Stimulated activated naive B cell treated with anti-CD40 and anti-IgM and Interleukin-4, amounts not matched to agents 10 μg/mL and 1 μg/mL and 100 μg/mL, for 72 hours (primary cell): ENCODE results near the gene KCTD5.

Experiments used
- ATAC-seq, 2 donors: fragments of 150-1000 bp; cut with Tn5 transposase; replicated peaks; 2 replicates each; pipeline ENCODE4 v1.10.0; 2021; ENCODE audit warnings: moderate library complexity in 1 of 2
- DNase-seq: peaks from one replicate; pipeline ENCODE4 v3.0.0; 2021
- H3K27ac Mint-ChIP-seq: one replicate; pipeline ENCODE4 v1.8.0; 2022; ENCODE audit warnings: mild to moderate bottlenecking, mixed read lengths
- H3K27me3 Mint-ChIP-seq, 2 donors: one replicate each; pipeline ENCODE4 v1.8.0; 2022; ENCODE audit warnings: mixed read lengths in 2 of 2
- H3K36me3 Mint-ChIP-seq, 2 donors: one replicate each; pipeline ENCODE4 v1.8.0; 2022; ENCODE audit warnings: mixed read lengths in 2 of 2, mild to moderate bottlenecking in 1 of 2
- H3K4me1 Mint-ChIP-seq, 2 donors: one replicate each; pipeline ENCODE4 v1.8.0; 2022; ENCODE audit warnings: mixed read lengths in 2 of 2, mild to moderate bottlenecking in 1 of 2
- H3K4me3 Mint-ChIP-seq, 2 donors: one replicate each; pipeline ENCODE4 v1.8.0; 2022; ENCODE audit warnings: mild to moderate bottlenecking in 2 of 2, mixed read lengths in 2 of 2, moderate library complexity in 1 of 2
- H3K9me3 Mint-ChIP-seq, 2 donors: one replicate each; pipeline ENCODE4 v1.8.0; 2022; ENCODE audit warnings: mixed read lengths in 2 of 2, mild to moderate bottlenecking in 1 of 2

Gene KCTD5

DNA sequence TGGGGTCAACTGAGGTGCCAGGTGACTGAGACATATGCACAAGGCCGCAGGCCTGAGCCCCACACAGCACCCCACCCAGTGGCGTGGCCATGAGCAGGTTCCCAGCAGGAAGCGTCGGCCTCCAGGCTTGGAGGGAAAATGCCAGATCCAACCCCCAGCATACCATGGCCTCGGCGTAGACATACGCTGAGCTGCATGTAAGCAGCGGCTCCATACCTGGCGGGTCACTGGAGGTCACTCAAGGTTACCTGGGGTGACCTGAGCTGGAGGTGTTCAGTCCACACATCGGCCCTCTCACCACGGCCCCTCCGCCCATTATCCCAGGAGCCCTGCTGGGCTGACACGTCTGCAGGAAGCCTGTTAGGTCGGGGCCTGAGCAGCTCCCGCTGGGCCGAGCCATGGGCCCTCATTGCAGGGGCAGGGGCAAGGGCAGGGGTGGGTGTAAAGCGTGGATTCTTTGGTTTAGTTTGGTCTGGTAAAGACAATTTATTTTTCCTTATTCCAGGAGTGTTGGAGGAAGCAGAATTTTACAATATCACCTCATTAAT, 15.2 kb downstream of the KCTD5 start:
- peaks cover 5 to 6% of the 10 kb centered on the region in 2 donors for H3K4me1 Mint-ChIP-seq
- H3K4me3 Mint-ChIP-seq, result no peak overlapping the region
- H3K27me3 Mint-ChIP-seq, result no peaks in the 10 kb centered on the region
- peaks cover 31 to 46% of the 10 kb centered on the region in 2 donors for H3K36me3 Mint-ChIP-seq
- no peak overlapping the region for H3K27ac Mint-ChIP-seq
- DNase-seq (no peak), ATAC-seq (no peak)
- no peaks in the 10 kb centered on the region for H3K9me3 Mint-ChIP-seq

DNA sequence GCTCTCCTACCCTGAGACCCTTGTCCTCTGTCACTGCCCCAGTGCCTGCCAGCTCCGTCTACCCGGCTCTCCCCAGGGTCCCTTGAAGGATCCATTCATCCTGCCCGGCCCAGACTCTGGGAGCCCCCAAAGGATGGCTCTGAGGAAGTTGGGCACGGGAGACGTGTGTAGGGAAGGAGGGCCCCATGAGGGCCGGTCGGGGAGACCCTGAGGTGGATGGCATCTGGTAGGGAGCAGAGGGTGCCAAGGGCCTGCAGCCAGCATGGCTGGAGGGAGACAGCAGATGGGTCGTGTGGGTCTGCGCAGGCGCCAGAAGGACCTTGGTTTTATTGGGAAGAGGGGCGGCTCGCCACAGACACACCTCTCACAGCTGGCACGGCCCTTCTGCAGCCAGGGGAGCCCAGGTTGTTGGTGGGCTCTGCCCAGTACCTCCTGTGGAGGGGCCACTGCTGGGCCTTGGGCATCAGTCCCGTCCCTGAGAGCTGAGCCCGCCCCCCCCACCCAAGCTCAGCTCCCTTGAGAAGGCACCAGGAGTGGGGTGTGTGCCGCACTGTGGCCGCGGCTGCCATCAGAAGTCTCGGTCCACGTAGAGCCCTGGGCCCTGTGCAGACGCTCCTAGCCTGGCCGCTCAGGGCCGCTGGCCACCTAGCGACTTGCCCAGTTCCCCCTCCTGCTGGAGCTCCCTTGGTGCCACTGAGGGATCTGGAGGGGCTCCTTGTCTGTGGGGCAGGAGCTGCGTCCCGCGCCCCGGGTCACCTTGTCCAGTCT, 16.0 kb downstream of the KCTD5 start:
- Mint-ChIP-seq H3K9me3 (no peaks in the 10 kb centered on the region), H3K36me3 (peaks cover 32 to 47% of the 10 kb centered on the region in 2 donors), H3K27ac (no peak overlapping the region), H3K4me3 (no peak overlapping the region), H3K27me3 (no peaks in the 10 kb centered on the region), H3K4me1 (peaks cover 5% of the 10 kb centered on the region in 2 donors)
- DNase-seq (no peak), ATAC-seq (no peak)

DNA sequence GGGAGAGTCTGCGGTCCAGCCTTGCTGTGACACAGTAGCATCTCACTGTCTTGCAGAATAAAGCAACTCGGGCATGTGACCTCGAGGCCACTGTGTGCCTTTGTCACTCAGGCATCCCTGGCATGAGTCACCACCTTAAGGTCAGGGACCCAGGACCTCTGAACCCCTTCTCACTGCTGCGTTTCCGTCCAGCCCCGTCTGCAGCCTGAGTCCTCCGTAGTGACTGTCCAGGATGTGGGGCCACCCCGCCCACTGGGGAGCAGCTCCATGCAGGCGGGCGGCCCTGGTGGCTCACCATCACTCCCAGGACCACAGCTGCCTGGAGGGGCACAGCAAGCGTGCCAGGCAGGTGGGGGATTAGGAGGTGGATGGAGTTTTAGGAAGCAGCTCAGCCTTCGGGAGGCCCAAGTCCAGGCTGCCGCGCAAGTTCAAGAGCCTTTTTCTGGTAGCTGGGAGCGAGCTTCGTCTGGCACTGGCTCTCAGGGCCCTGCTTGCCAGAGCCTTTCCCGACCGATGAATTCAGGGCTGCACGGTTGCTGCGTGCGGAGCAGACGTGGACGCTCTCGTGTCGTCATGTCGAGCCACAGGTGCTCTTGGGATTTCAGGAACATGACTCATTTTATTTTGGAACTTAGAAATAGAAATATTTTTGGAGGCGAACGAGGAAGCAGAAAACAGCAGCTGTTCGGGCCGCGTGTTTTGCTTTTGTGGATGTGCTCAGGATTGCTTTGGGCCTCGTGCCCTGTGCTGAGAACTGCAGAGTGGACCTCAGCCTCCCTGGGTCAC, 16.8 kb downstream of the KCTD5 start:
- H3K4me3 Mint-ChIP-seq, result no peak overlapping the region
- H3K9me3 Mint-ChIP-seq, result no peaks in the 10 kb centered on the region
- no peak for DNase-seq
- H3K36me3 Mint-ChIP-seq, result peaks cover 32 to 44% of the 10 kb centered on the region in 2 donors
- no peak for ATAC-seq
- H3K27me3 Mint-ChIP-seq, result no peaks in the 10 kb centered on the region
- H3K4me1 Mint-ChIP-seq, result peaks cover 0 to 2% of the 10 kb centered on the region in 2 donors
- no peak overlapping the region for H3K27ac Mint-ChIP-seq

DNA sequence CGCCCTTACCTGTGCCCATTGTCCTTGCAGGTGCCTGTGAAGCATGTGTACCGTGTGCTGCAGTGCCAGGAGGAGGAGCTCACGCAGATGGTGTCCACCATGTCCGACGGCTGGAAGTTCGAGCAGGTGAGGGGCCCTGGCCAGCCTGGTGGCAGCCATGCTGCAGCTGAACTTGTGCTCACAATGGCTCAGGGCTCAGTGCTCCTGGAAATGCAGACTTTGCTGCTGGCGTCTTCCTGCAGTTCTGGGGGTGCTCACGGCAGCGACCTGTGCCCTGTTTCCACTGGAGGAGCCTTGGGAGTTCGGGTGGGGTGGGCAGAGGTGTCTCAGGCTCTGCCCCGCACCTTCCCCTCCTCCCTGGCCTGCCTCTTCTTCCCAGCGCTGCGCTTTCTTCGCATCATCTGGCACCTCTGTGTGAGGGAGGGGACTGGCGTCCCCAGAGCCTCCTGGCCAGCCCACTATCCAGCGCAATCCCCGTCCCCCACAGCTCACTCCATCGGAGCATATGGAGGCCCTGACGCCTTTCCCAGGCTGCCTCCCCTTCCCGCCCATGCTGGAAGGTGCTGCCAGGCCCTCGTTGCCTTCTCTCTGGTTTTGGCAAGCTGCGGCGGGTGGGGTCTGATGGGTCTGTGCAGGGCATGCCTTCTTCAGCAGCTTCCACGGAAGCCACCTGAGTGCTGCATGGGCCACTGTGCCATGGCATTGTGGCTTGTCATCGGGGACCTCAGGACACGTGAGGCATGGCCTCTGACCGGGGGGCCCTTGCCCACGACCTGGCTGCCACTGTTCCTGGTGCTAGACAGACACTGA, 17.7 kb downstream of the KCTD5 start:
- no peaks in the 10 kb centered on the region for H3K27me3 Mint-ChIP-seq
- no peak overlapping the region for H3K4me3 Mint-ChIP-seq
- DNase-seq, result no peak
- H3K36me3 Mint-ChIP-seq, result peaks cover 32 to 45% of the 10 kb centered on the region in 2 donors
- ATAC-seq, result no peak
- H3K27ac Mint-ChIP-seq, result no peak overlapping the region
- H3K4me1 Mint-ChIP-seq, result peaks cover 0 to 2% of the 10 kb centered on the region in 2 donors
- H3K9me3 Mint-ChIP-seq, result no peaks in the 10 kb centered on the region

DNA sequence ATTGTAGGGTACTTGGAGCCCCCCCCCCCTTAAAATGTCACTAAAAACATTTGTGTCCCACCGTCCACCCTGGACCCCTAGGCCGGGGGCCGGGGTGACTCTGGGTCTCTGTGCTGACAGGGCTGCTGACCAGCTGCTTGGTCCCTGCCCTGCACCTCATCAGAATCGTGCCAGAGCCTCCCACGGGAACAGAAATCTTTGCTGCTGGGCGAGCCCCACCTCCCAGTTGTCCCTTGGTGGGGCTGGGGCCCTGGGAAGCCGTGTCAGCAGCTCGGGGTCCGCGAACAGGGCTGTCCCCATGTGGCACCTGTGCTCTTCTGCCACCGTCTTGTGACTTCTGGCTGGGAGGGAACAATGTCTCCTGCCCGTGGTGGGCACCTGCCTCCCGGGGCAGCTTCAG, 18.5 kb downstream of the KCTD5 start:
- no peaks in the 10 kb centered on the region for H3K27me3 Mint-ChIP-seq
- no peak overlapping the region for H3K4me3 Mint-ChIP-seq

DNA sequence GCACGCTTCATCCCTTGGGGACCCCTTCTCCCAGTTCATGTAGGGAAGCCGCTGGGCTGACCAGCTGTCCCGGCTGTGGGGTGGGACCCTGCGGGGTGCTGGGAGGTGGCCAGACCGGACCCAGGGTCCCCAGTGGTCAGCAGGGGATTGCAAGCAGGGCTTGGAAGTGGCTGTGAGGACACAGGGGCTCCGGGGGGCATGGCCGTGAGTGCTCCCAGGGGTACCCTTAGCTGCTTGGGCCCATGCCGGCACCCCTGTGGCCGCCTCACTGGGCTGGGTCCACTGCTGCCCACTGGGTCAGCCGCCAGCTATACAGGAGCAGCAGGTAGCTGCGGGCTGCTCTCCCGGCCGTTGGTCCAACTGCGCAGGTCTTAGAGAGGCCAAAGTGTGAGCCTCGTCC, 18.9 kb downstream of the KCTD5 start:
- Mint-ChIP-seq H3K27me3 (no peaks in the 10 kb centered on the region), H3K4me3 (no peak overlapping the region), H3K4me1 (peaks cover 0 to 2% of the 10 kb centered on the region in 2 donors), H3K9me3 (no peaks in the 10 kb centered on the region), H3K36me3 (peaks cover 36 to 54% of the 10 kb centered on the region in 2 donors), H3K27ac (no peak overlapping the region)
- ATAC-seq (no peak), DNase-seq (no peak)

More for the DNA sequence above, 18.5 kb downstream of the KCTD5 start:
- no peak for DNase-seq
- peaks cover 0 to 2% of the 10 kb centered on the region in 2 donors for H3K4me1 Mint-ChIP-seq
- H3K27ac Mint-ChIP-seq, result no peak overlapping the region
- no peak for ATAC-seq
- peaks cover 32 to 49% of the 10 kb centered on the region in 2 donors for H3K36me3 Mint-ChIP-seq
- no peaks in the 10 kb centered on the region for H3K9me3 Mint-ChIP-seq

DNA sequence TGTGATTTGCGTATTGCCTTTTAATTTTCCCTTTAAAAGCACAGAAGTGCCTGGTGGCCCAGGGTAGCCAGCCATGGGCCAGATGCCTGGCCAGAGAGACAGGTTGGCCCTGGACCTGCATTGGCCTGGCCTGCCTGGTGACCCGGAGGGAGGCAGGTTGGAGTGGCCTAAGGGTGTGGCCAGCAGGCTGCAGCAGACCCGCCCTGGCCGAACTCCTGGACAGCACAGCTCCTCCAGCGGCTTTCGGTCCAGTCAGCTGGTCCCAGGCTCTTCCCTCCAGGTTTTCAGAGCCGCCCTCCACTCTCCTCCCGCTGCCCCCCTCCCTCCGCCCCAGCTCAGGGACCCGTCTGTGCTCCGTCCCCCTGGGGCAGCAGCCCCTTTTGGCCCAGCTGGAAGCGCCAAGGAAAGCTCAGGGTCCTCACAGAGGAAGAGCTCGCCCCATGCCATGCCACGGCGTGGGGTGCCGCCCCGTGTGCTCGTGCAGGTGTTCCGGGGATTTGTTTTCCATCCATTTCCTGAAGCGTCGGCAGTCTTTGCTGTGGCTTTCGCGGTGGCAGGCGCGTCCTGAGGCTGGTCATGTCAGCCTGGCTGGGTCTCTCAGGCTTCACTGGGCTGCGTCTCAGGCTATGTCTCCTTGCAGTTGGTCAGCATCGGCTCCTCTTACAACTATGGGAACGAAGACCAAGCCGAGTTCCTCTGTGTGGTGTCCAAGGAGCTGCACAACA, 19.6 kb downstream of the KCTD5 start:
- ATAC-seq, result no peak
- Mint-ChIP-seq H3K27ac (no peak overlapping the region), H3K9me3 (no peaks in the 10 kb centered on the region), H3K36me3 (peaks cover 33 to 55% of the 10 kb centered on the region in 2 donors), H3K27me3 (no peaks in the 10 kb centered on the region), H3K4me3 (no peak overlapping the region), H3K4me1 (peaks cover 0 to 2% of the 10 kb centered on the region in 2 donors)
- no peak for DNase-seq

DNA sequence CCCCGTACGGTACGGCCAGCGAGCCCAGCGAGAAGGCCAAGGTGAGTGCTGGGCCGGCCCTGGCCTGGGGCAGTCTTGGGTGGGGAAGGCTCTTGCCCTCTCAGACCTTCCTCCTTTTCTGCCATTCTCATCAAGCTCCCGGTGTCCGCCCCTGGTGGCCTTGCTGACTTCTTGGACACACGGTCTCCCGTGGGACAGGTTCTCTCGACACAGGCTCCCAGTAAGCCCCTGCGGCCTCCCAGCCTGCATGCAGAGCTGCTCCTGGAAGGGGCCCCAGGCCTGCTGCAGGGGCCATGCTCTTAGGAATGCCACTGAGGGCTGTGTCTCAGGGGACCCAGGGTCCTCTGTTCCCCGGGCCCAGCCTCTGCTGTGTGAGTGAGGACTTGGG, 20.1 kb downstream of the KCTD5 start:
- H3K36me3 Mint-ChIP-seq, result peaks cover 32 to 54% of the 10 kb centered on the region in 2 donors
- H3K27ac Mint-ChIP-seq, result no peak overlapping the region
- H3K4me1 Mint-ChIP-seq, result peaks cover 0 to 2% of the 10 kb centered on the region in 2 donors
- no peaks in the 10 kb centered on the region for H3K27me3 Mint-ChIP-seq
- DNase-seq (no peak), ATAC-seq (no peak)
- H3K9me3 Mint-ChIP-seq, result no peaks in the 10 kb centered on the region
- H3K4me3 Mint-ChIP-seq, result no peak overlapping the region

DNA sequence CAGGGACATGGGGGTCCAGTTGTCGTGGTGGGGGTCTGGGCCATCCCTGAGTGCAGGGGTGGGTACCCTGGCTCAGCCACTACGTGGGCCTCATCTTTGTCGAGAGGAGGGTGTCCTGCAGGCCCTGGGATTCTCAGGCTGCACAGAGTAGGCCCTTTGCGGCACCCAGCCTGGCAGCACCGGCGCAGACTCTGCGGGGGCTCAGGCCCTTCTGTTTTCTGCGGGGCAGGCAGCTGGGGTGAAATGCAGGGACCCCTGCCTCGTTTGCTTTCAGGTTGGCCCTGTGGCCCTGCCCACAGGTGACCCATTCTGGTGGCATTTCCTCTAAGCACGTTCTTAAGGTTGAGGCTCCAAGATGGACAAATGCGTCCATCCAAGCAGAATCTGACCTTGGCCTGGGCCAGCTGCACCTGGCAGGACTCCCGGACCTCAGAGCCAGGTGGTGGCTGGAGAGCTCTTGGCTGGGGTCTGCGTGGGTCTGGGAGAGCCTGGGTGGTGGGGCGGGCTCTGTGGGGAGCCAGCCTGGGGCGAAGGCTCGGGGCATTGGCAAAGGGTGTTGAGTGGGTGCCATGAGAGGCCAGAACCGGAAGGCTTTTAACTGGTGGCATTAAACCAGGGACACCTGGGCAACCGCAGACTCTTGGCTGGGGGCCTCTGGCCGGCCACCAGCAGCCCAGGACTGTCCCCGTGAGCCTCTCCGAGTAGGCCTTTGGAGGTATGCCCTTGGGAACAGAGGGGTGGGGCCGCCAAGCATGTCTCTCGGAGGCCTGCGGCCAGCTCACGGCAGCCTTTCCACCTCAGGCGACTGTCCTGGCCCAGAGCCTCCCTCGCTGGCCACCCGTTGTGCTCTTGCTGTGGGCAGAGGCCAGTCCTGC, 20.8 kb downstream of the KCTD5 start:
- H3K9me3 Mint-ChIP-seq, result no peaks in the 10 kb centered on the region
- no peak overlapping the region for H3K4me3 Mint-ChIP-seq
- H3K36me3 Mint-ChIP-seq, result peaks cover 33 to 52% of the 10 kb centered on the region in 2 donors
- peak overlapping the region; percentile 42 for H3K27ac Mint-ChIP-seq
- H3K4me1 Mint-ChIP-seq, result peaks cover 0 to under 1% of the 10 kb centered on the region in 2 donors
- no peaks in the 10 kb centered on the region for H3K27me3 Mint-ChIP-seq
- DNase-seq, result no peak
- ATAC-seq, result no peak

DNA sequence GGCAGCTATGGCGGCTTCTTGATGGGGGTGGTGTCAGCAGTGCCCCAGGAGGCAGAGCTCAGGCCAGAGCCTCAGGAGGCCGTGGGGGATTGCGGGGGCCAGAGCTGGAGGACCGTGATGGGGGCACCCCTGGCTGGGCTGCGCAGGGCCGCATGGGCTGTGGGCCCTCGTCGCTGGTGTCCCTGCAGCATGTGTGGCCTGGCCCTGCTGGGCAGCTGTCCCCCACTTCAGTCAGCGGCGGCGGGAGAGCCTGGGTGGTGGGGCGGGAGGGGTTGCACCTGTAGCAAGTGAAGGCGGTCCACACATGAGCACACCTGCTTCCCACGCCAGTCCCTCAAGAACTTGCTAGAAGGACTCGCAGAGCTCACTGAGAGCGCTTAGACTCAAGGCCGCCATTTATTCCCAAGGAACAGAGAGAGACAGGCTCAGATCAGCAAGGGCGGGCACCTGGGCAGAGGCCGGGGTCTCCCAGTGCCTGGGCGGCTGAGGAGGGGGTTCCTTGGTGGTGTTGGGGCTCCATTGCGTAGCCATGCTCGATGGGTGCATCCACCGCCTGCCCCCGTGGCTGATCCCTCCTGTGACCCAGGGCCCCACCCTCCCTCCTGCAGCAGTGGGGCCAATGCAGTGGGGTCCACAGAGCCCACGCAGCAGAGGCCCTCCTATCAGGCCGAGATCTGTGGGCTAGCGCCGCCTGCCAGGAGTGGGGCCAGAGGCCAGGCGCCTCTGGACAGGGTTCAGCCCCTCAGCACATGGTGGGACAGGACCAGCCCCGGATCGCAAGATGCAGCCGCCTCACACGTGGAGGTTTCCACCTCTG, 22.1 kb downstream of the KCTD5 start:
- H3K27me3 Mint-ChIP-seq, result no peaks in the 10 kb centered on the region
- peaks cover 31 to 49% of the 10 kb centered on the region in 2 donors for H3K36me3 Mint-ChIP-seq
- ATAC-seq (no peak), DNase-seq (no peak)
- H3K4me3 Mint-ChIP-seq, result no peak overlapping the region
- H3K9me3 Mint-ChIP-seq, result no peaks in the 10 kb centered on the region
- H3K27ac Mint-ChIP-seq, result no peak overlapping the region
- H3K4me1 Mint-ChIP-seq, result no peaks in the 10 kb centered on the region

DNA sequence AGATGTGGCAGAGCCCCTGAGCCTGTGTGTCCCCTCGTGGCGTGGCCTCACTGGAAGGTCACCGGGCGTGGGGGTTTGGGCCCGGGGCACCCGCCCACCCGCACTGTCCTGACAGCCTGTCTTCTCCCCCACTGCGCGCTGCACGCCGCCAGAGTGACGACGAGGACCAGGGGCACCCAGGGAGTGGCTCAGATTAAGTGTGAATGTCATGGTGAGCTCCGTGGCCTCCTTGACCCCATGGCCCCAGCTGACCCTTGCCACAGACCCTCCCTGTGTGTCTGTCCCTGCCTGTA, 22.6 kb downstream of the KCTD5 start:
- no peaks in the 10 kb centered on the region for H3K4me1 Mint-ChIP-seq
- H3K4me3 Mint-ChIP-seq, result no peak overlapping the region
- no peaks in the 10 kb centered on the region for H3K27me3 Mint-ChIP-seq
- DNase-seq, result no peak
- no peak for ATAC-seq
- no peaks in the 10 kb centered on the region for H3K9me3 Mint-ChIP-seq
- H3K27ac Mint-ChIP-seq, result no peak overlapping the region
- peaks cover 30 to 44% of the 10 kb centered on the region in 2 donors for H3K36me3 Mint-ChIP-seq

DNA sequence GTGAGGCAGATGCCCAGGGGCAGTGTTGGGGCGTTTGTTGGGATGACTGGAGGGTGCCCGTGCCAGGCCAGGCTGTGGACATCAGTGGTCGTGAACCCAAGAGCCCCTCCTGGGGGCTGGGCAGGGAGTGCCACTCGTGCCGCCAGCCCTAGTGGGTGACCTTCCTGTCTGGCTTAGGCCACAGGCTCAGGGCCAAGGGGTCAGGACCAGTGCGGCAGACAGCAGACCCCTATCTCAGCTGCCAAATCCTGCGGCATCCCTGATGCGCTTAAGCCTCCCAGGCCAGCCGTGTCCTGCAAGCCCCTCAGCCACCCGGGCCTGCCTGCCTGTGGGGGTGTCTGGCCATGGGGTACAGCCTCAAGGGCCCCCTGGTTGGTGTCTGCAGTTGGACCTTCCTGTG, 23.0 kb downstream of the KCTD5 start:
- no peak for ATAC-seq

More for the DNA sequence above, 23.0 kb downstream of the KCTD5 start:
- no peaks in the 10 kb centered on the region for H3K9me3 Mint-ChIP-seq
- H3K4me1 Mint-ChIP-seq, result peaks cover 2% of the 10 kb centered on the region in 2 donors
- no peak overlapping the region for H3K4me3 Mint-ChIP-seq
- H3K36me3 Mint-ChIP-seq, result peaks cover 26 to 41% of the 10 kb centered on the region in 2 donors
- H3K27me3 Mint-ChIP-seq, result no peaks in the 10 kb centered on the region
- H3K27ac Mint-ChIP-seq, result no peak overlapping the region
- DNase-seq, result no peak
